ENCODE measurements around the gene MAN2C1.
A peak's percentile ranks its signal among the peaks of the same experiment; 100 is the strongest.
"Not testable (repeated sequence)": the region's sequence is repeated elsewhere in the genome, so short reads cannot be mapped to it uniquely, and the experiment has no call there.

MAN2C1 gene

DNA sequence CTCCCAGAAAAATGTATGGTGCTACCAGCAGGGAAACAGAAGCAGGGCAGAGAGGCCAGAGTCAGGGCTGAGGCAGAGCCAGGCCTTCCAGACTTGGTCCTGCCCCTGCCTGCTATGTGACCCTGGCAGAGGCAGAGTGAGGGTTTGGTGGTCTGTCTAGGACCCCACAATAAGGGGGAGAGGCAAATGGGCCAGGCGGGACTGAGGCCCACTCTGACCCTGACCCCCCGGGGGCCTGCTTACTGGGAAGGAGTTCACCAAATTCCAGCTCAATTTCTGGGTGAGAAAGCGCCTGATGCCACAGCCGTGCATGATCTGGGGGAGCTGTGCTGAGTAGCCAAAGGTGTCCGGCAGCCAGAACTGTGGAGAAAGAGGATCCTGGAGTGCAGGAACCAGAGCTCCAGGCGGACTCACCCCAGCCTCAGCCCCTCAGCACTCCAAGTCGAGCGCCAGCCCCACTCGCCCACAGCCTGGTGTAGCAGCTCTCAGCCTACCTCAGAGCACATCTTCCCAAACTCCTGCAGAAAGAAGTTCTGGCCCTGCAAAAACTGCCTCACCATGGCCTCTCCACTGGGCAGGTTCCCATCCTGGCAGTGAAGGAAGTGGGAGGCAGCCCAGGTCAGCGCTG lies 6.9 kb downstream of the MAN2C1 start:
- no peak for DNase-seq

DNA sequence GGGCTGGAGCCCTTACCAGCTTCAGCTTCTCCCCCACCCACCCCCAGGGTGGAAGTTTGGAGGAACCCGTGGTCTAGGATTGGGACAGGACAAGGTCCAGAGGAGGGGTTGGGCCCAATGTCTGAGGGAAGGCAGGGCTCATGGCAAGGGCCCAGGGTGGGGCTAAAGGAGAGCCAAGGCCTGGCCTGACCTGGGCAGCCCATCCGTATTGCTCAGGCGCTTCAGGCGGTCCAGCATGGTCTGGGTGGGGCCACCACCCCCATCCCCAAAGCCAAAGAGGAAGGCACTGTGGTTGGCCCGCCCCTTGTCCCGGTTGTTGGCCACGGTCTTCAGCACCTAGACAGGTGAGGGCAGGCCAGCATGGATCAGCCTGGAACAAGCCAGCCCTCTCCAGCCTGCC lies 7.6 kb downstream of the MAN2C1 start:
- no peak for DNase-seq

DNA sequence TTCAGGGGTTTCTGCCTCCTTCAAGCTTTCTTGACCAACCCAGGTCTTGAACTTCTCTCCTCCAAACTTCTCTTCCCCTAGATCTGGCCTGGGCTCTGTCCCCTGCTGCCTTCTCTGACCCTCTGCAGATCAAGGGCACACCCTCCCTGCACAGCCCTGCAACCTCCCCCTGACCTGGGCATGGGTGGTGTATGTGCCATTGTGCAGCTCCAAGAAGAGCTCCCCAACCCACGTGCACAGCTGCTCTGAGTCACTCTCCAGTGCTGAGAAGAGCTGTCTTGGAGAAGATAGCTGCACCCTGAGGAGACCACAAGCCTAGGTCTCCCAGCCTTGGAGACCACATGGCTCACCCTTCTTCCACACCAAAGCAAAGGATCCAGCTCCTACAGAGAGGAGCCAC lies 8.0 kb downstream of the MAN2C1 start:
- peak in 2 of 51 donors; percentile 7 to 15 for DNase-seq

DNA sequence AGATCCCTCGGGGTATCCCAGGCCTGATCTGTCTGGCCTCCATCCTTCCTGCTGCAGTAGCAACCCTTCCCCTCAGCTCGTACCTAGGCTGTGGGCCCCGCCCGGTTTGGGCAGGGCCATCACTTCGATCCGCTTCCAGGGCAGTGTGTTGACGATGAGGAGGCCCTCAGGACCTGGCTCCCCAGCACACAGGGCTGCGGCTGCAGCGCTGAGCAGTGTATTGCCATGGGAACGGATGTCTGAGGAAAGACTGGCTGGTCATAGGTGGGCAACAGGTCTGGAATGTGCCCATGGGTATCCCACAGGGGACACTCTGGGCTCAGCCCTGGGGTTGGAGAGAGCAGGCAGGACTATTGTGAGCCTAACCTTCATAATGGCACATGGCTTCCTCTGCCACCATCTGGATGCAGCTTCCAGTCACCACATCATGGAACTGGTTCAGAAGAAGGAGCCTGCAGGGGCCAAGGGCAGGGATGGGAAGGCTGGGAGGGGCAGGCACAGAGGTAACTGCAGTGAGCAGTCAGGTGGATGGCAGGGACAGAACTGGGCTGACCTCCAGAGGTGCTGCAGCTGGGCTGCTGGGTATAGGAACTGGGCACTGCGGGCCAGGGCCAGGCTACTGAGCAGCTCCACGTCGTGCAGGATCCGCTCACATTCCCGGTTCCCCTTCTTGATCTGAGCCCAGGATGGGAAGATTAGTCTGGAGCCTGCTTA lies 8.7 kb downstream of the MAN2C1 start:
- no peak for DNase-seq

DNA sequence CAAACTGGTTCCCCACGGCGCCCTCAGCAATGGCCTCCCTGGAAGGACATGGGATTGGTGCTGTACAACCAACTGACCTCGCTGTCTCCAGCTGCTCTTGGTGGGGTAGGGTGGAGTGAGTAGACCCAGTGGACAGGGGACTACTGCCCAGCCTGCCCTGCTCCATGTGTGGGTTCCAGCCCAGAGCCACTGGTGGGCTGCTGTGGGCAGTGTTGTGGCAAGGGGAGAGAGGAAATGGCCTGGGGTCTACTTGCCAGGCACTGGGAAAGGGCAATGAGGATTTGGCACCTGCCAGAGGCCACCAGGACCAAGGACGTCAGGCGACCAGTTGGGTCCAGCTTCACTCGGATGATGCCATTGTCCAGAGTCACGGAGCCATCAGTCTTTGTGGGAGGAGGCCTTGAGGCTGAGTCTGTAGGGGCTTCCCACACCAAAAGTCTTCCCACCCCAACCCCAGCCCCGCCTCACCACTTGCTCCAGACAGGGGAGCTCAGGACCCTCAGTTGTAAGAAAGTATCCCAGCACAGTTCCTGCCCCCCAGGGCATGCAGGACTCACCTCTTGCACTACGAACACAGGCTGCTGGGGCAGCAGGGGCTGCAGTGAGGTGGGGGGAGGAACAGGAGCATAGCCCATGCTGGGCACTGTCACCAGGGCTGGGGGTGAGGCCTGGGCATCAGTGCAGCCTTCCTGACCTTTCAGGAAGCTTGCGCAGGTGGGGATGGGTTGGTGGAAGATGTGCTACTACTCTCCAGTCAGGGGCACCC lies 9.5 kb downstream of the MAN2C1 start:
- DNase-seq: no peak

DNA sequence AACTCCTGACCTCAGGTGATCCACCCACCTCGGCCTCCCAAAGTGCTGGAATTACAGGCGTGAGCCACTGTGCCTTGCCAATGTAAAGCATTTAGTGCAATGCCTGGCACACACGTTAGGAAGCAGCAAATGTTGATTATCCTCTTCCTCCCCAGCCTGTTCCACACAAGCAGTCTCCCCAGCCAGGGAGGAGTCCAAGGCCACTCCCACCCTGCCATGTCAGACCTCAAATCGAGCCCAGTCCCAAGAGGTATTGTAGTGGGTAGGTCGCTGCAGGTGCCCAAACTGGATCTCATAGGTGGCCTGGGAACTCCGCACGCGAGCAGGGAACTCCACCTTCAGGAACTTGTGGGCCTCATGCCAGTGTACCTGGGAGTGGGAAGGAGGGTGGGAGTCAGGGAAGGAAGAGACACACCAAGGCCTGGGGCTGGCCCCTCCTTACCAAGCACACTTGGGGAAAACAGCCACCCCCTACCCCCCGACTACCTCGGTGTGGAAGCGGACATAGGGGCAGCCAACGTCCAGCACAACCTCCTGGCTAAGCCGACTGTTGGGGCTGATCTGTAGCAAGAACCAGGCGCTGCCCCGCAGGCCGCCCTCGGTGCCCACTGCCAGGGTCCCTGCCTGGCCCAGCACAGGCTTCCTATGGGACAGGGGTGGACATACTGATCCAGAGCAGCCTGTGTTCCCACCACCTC lies 10.3 kb downstream of the MAN2C1 start:
- DNase-seq: no peak

DNA sequence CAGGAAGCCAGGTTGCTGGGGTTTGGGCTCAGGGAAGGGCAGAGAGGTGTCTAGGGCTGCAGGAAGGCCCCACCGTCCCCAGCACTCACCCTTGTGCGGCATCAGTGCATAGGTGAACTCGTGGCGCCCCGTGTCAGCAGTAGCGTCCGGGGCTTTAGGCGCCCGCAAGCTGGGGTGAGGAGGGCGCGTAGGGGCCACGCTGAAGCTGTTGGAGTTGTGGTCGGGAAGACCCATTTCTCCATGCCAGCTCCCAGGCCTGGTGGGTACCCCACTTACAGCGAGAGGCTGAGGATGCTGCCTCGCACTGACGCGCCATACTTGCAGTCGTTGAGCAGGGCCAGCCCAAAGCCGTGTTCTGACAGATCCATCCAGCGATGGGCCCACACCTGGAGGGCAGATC lies 11.9 kb downstream of the MAN2C1 start:
- DNase-seq: no peak

DNA sequence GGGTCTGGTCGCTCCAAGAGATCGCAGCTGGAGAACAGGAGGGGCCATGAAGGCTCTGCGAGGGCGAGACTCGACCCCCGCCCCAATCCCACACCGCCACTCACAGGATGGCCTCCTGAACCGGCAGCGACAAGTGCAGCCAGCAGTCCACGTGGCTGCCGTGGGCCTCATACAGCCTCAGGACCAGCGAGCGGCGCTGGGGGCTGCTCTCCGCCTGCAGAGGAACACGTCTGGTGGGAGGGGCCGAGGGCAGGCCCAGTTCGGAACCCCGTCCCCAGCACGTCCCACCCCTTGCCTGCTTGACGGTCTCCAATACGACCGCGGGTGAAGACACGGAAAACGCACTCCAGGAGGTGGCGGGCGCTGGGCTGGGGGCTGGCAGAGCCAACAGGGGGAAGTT lies 12.4 kb downstream of the MAN2C1 start:
- DNase-seq: no peak

DNA sequence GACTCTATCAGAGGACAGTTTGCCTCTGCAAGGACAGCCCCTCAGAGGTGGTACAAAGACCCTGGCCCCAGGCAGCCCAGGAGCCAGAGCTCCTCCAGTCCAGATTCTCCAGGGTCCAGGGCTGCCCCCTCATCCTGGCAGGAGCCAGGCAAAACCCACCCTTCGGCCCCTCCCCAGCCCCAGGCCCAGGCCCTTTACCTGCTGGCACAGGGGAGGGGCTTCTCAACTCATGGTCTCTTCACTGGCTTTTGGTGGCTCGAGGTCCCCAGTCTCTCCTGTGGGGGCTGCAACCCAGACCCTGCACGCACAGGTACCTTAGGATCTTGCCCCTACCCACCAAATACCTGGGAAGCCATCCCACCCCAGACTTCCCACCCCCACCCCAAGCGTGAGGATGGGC lies 13.0 kb downstream of the MAN2C1 start:
- DNase-seq: no peak

DNA sequence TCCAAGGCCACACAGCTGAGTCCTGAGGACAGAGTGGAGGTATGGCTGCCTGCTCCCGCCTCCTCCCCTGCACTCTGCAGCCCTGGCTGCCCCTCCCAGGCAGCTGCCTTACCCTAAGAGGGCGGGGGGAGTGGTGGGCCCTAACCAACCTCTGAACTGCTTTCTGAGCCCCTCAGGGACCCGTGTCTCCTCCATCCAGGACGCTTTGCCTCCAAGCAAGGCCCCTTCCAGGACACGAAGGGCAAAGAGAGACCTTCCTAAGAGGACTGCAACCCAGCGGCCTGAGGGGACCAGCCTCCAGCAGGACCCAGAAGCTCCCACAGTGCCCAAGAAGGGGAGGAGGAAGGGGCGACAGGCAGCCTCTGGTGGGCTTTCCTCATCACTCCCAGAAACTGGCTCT lies 14.0 kb downstream of the MAN2C1 start:
- no peak for DNase-seq

DNA sequence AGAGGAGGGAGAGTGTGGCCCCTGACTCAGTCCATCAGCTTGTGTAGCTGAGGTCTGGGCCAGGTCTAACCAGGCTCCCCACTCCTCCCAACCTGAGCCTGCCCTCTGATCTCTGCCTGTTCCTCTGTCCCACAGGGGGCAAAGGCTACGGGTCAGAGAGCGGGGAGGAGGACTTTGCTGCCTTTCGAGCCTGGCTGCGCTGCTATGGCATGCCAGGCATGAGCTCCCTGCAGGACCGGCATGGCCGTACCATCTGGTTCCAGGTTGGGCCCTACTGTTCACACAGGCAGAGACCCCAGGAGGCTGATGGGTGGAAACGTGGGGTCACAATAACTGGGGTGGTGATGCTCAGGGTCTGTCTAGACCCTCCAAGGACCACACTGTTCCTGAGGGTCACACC lies 14.8 kb downstream of the MAN2C1 start:
- DNase-seq: no peak

DNA sequence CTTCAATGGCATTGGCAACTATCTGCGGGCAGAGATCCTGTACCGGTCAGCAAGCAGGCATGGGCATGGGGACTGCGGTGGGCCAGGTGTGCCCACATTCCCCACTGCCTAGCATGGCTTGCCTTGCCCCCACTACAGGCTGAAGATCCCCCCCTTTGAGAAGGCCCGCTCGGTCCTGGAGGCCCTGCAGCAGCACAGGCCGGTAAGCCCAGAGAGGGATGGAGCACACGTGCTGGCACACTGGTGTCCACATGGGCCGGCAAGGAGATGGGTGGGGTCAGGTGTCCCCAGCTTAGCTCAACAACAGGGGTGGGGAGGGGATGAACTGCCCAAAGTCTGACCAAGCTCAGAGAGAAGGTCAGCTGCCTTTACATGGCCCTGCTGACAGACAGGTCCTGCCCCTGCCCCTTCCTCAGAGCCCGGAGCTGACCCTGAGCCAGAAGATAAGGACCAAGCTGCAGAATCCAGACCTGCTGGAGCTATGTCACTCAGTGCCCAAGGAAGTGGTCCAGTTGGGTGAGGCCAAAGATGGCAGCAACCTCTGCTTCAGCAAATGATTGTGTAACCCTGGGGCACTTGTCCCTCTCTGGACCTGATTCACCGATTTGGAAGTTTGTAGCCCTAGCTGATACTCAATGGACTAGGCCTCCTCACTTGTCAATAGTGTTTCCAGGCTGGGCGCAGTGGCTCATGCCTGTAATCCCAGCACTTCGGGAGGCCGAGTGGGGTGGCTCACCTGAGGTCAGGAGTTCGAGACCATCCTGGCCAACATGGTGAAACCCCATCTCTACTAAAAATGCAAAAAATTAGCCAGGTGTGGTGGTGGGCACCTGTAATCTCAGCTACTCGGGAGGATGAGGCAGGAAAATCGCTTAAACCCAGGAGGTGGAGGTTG lies 16.0 kb downstream of the MAN2C1 start:
- DNase-seq: no peak

DNA sequence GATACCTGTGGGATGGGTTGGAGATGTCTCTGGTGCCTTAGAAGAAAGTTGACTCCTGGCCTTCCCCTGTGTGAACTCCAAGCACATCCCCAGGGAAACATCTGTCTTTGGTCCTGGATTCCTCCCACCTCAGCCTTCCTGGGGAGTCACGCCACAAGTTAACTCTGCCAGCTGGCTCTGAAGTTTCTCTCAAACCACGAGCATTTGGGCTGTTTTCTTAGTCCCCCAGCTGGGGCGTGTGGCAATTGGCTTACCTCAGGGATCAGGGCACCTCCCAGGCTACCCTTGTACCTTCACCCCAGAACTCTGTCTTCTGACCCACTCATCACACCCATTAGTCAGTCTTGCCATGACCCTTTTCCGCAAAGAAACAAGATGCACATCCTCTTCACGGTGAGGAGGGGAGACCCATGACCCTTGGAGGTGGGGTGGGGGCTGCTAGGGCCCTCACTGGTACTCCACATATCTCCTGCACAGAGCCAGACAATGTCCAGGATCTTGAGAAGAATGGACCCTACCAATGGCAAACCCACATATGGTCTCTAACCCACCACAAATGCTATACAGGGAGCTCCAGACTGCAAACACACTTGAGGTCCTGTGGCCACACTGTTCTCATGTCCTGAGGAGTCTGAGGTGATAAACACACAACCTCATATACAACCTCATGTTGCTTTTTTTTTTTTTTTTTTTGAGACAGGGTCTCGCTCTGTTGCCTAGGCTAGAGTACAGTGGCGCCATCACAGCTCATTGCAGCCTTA lies 17.6 kb downstream of the MAN2C1 start:
- no peak for DNase-seq

DNA sequence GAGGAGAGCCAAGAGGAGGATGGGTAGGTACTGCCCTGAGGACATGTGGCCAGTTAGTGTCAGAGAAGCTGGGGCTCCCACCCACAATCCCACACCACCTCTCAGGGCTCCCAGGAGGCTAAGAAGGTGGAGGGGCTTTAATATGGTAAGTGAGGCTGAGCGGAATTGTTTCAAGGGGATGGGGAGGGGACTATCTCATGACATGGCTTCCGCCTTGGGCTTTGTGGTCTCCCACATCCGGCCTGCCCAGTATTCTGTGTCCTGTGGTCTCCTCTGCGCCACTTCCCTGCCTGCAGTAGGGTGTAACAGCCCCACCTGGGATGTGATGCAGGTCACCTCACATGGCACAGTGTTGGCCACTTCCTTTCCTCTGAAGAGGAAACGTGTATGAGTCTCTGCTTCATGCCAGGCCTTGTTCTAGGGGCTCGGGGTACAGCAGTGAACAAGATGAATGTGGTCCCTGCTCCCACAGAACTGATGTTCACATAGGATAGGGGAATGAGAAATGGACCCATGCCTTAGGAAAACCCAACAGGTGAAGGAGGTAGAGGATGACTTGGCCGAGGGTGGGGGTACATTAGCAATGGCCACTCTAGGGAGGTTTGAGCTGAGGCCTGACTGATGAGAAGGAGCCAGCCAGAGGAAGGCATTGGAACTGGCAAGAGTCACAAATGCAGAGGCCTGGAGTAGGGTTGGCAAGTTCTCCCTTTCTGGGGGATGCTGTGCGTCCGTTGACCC lies 18.4 kb downstream of the MAN2C1 start:
- no peak for DNase-seq

DNA sequence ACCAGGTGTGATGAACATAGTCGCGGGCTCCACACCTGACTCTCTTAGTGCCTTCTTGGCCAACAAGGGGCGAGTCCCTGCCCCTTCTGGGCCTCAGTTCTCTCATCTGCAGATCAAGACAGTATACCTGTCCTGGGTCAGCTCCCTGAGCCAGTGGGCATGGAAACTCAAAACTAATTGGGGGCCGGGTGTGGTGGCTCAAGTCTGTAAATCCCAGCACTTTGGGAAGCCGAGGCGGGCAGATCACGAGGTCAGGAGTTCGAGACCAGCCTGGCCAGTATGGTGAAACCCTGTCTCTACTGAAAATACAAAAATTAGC lies 19.1 kb downstream of the MAN2C1 start:
- DNase-seq: not testable (repeated sequence)

DNA sequence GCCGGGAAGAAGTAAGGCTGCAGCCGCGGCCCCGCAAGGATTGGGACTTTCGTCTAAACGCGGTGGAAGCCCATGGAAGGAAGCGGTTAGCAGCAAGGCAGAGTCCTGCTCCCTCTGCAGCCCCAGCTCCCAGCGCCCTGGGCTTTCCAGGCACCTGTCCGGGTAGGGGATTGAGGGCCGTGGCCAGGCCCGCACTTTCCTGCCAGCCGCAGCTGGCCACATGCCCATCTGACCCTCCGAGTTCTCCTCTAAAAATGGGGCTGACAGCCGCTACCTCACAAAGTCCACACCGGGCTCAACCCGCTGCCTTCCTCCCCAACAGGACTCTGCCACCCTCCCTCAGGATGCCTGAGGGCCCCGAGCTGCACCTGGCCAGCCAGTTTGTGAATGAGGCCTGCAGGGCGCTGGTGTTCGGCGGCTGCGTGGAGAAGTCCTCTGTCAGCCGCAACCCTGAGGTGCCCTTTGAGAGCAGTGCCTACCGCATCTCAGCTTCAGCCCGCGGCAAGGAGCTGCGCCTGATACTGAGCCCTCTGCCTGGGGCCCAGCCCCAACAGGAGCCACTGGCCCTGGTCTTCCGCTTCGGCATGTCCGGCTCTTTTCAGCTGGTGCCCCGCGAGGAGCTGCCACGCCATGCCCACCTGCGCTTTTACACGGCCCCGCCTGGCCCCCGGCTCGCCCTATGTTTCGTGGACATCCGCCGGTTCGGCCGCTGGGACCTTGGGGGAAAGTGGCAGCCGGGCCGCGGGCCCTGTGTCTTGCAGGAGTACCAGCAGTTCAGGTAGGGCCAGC lies 19.7 kb downstream of the MAN2C1 start:
- peak in 9 of 51 donors; percentile 6 to 40 (median 21) for DNase-seq

DNA sequence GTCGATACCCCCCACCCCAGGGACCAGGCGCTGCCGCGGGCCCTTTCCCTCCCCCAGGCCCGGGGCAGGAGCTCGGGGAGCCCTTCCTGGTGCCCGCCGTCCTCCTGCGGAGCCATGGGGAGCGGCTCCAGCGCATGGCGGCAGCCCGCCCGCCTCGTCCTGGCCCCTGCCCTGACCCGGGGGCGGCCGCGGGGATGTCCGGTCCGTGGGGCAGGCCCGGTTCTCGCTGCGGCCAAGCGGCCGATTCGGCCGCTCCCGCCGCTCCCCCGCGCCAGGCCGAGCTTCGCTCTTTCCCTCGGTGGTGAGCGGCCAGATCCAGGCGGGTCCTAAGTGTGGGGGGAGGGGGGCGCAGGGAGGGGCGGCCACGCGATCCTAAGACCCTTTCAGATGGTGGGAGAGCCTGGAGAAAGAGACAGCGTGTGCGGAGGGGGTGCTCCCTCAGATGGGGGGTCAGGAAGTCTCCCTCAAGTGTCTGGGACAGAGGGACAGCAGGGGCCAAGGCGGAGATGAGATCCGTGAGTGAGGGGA lies 20.3 kb downstream of the MAN2C1 start:
- peak in 5 of 51 donors; percentile 25 to 43 (median 39) for DNase-seq

DNA sequence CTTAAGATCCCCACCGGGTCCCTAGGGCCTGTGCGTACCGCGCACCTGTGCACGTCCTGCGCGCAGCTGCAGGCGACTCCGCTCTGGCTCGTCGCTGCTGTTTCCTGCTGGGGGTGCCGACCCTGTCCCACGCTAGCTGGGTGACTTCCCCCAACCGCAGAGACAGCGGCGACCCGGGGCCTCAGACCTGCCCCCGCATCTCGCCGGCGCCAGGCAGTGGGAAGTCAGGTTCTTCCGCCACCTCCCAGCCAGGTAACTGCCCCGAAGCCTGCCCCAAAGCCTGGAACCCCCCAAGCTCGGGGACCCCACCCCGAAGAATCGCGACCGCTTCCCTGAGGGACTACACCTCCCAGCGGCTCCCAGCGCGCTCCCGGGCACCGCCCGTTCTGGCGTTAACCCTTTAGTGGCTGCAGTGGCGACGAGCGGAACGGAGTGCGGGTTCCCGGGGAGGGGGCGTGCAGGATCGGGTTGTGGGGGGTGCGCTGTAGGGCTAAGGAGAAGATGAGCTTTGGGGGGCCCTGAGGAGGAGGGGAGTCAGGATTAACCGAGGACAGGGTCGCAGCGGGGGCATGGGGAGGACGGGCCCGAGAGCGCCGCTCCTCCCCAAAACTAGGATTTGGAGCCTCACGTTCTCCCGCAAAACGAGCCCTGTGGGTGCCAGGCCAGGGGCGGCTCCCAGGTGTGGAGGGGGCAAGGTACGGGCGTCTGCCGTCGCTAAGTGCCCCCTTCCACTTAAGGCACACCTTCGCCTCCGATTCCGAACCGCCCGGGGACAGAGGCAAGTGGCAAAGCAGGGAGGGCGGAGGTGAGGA lies 21.0 kb downstream of the MAN2C1 start:
- peak in 47 of 51 donors; percentile 21 to 86 (median 55) for DNase-seq

All from hypothalamus (tissue), 51 donors.